Vagina (tissue), 2 donors: ENCODE measurements around the gene HECW1.

ENCODE experiments used
- CTCF ChIP-seq, 3 experiments: fragments of 450-650 bp in 2 of 3; fragments of 200-600 bp in 1 of 3; sonication (generic) in 1 of 3; IDR thresholded peaks; one replicate each; pipeline ENCODE4 v1.5.1; 2017 to 2019; ENCODE audit warnings: antibody characterized with exemption in 3 of 3, mild to moderate bottlenecking in 2 of 3, moderate library complexity in 2 of 3
- POLR2A ChIP-seq, 2 donors: fragments of 450-650 bp; IDR thresholded peaks; one replicate each; pipeline ENCODE4 v1.6.1; 2017; ENCODE audit warnings: antibody characterized with exemption in 2 of 2, mild to moderate bottlenecking in 2 of 2, moderate library complexity in 2 of 2
- POLR2AphosphoS5 ChIP-seq, 2 donors: sonication (generic); formaldehyde crosslinking; IDR thresholded peaks; one replicate each; pipeline ENCODE4 v1.9.0; 2017; ENCODE audit warnings: antibody characterized with exemption in 2 of 2, mild to moderate bottlenecking in 2 of 2, low read depth in 1 of 2; ENCODE audit not compliant: insufficient read depth in 1 of 2

- TF ChIP-seq CTCF (IDR thresholded peaks at IDR 0.05) (no peak), POLR2AphosphoS5 (IDR thresholded peaks at IDR 0.05; ENCODE audit: insufficient read depth in 1 of 2, low read depth in 1 of 2) (no peak), POLR2A (IDR thresholded peaks at IDR 0.05) (no peak)
These were observed 100.5 kb downstream of the HECW1 start for GRCh38 chr7:43212921-43213320.
